Sigmoid colon (tissue), 4 donors: ENCODE measurements around the gene BPI.

ENCODE experiments used
- POLR2AphosphoS5 ChIP-seq, 4 donors: sonication (generic); formaldehyde crosslinking; IDR thresholded peaks; one replicate each; pipeline ENCODE4 v1.6.1; 2017; ENCODE audit warnings: antibody characterized with exemption in 4 of 4
- TF ChIP-seq, protein P1 (sequence below), 4 experiments: fragments of 450-650 bp in 3 of 4; fragments of 200-600 bp in 1 of 4; IDR thresholded peaks; one replicate each; pipeline ENCODE4 v1.5.1; 2016 to 2019; ENCODE audit warnings: antibody characterized with exemption in 4 of 4, mild to moderate bottlenecking in 3 of 4, moderate library complexity in 2 of 4

DNA sequence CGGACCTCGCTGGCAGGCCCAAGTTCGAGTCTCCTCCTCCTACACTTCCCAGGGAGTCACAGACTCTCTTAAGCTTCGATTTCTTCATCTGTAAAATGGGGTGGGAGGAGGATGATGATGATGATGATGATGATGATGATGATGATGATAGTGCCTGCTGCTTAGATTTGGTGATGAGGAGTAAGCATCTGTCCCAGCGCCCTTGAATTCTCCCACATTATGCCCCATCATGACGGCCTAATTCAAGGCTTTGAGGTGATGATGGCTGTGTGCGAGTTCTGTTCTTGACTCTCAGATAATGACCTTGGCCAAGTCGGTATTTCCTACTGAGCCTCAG is 42.9 kb upstream of the BPI start:
- TF ChIP-seq, protein P1, sequence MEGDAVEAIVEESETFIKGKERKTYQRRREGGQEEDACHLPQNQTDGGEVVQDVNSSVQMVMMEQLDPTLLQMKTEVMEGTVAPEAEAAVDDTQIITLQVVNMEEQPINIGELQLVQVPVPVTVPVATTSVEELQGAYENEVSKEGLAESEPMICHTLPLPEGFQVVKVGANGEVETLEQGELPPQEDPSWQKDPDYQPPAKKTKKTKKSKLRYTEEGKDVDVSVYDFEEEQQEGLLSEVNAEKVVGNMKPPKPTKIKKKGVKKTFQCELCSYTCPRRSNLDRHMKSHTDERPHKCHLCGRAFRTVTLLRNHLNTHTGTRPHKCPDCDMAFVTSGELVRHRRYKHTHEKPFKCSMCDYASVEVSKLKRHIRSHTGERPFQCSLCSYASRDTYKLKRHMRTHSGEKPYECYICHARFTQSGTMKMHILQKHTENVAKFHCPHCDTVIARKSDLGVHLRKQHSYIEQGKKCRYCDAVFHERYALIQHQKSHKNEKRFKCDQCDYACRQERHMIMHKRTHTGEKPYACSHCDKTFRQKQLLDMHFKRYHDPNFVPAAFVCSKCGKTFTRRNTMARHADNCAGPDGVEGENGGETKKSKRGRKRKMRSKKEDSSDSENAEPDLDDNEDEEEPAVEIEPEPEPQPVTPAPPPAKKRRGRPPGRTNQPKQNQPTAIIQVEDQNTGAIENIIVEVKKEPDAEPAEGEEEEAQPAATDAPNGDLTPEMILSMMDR (IDR thresholded peaks at IDR 0.05) = no peak
- no peak for TF ChIP-seq POLR2AphosphoS5 (IDR thresholded peaks at IDR 0.05)
